WERI-Rb-1 (cell line): ENCODE measurements around the gene YTHDF1.

ENCODE experiments used
- DNase-seq: peaks from one replicate; pipeline ENCODE4 v3.0.0-alpha.2; 2020
- H3K27ac ChIP-seq: fragments of 250-450 bp; sonication (Bioruptor Pico); 2 replicates; pipeline ENCODE4 v1.5.1; 2020; ENCODE audit warnings: mild to moderate bottlenecking, moderate library complexity
- H3K27me3 ChIP-seq: fragments of 250-450 bp; sonication (Bioruptor Pico); 2 replicates; pipeline ENCODE4 v1.5.1; 2021; ENCODE audit warnings: mild to moderate bottlenecking, low read depth, moderate library complexity; ENCODE audit not compliant: insufficient read depth, severe bottlenecking
- H3K36me3 ChIP-seq: fragments of 250-450 bp; sonication (Bioruptor Pico); 2 replicates; pipeline ENCODE4 v1.5.1; 2020; ENCODE audit warnings: mild to moderate bottlenecking, moderate library complexity
- H3K4me3 ChIP-seq: 2 replicates; pipeline ENCODE4 v1.5.1; 2011; ENCODE audit warnings: low read depth, mild to moderate bottlenecking, control low read depth, low read length
- H3K9me3 ChIP-seq: fragments of 250-450 bp; sonication (Bioruptor Pico); 2 replicates; pipeline ENCODE4 v1.5.1; 2021; ENCODE audit warnings: mild to moderate bottlenecking, moderate library complexity; ENCODE audit not compliant: severe bottlenecking
- CTCF ChIP-seq: IDR thresholded peaks from 2 replicates; pipeline ENCODE4 v1.5.1; 2011; ENCODE audit warnings: low read depth, mild to moderate bottlenecking, control low read depth, inconsistent platforms, low read length

YTHDF1 gene

GRCh38 chr20:63181226-63181625 is 34.7 kb downstream of the YTHDF1 start:
- H3K9me3 ChIP-seq, result no peaks in the 10 kb centered on the region
- DNase-seq, result no peak
- TF ChIP-seq CTCF, result no peak
- no peaks in the 10 kb centered on the region for H3K27me3 ChIP-seq
- H3K4me3 ChIP-seq, result no peak overlapping the region
- H3K27ac ChIP-seq, result no peak overlapping the region
- peaks cover 21% of the 10 kb centered on the region for H3K36me3 ChIP-seq

DNA sequence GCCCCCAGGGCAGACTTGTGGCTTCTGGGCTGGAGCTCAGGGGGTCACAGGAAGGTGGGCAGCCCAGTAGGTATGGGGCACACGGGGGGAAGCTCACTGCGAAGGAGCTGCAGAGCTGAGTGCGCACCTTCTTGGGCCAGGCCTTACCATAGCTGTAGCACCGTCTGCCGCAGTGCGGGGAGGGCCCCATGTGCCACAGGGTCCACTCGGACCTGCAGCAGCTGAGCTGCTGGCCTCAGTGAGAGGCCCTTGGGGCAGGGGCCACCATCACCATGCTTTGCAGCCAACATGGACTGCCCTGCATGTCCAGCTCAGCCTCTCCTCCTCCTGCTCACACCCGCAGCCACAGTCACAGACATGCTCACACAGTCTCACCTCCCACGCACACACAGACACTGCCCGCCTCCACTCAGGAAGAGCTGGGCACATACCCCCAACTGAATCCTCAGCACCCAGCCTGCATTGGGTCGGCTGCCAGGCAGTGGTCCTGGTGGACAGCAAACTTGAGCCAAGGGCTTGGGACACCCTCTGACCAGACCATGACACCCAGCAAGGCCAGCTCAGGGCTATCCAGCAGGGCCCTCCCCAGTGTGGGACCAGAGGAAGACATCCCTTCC is 35.3 kb downstream of the YTHDF1 start:
- Histone ChIP-seq H3K36me3 (peaks cover 21% of the 10 kb centered on the region), H3K27ac (no peak overlapping the region), H3K4me3 (no peak overlapping the region), H3K9me3 (no peaks in the 10 kb centered on the region), H3K27me3 (no peaks in the 10 kb centered on the region)
- TF ChIP-seq CTCF, result no peak
- no peak for DNase-seq

- H3K36me3 ChIP-seq, result peaks cover 21% of the 10 kb centered on the region
- no peak for DNase-seq
- no peak overlapping the region for H3K4me3 ChIP-seq
- H3K27ac ChIP-seq, result no peak overlapping the region
- no peaks in the 10 kb centered on the region for H3K27me3 ChIP-seq
- TF ChIP-seq CTCF, result no peak
- no peaks in the 10 kb centered on the region for H3K9me3 ChIP-seq
These were observed 36.0 kb downstream of the YTHDF1 start for GRCh38 chr20:63179687-63180568.

DNA sequence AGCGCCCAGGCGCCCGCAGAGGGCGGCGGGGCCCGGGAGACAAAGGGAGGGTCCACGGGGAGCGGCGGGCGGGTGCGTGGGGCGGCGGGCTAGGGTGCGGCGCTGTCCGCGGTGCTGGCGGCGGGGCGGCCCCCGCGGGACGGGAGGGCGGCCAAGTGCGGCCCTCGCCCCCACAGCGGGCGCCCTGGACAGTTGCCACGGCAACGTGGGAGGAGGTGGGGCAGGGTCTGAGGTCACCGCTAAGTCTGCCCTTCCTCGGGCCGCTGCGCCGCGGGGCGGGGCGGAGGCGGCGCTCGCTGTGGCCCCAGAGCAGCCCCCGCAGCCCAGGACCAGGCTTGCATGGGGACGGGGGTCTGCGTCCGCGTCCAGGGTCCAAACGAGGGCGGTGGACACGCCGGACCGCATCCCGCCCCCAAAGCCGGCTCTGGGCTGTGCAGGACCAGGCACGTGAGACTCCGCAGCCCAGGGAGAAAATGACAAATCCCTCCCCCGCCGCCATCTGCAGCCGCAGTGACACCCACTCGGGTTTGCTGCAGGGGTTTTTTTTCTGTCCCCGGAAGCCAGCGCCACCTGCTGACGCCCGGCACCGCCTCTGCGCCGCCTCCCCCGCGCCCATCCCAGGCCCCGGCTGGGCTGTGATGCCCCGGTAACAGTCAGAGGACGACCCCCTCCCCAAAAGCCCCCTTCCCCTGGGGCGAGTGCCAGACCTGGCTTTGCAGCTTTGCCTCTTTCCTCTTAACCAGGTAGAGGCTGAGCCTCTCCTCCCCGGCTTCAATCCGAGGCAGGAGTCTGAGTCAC is 36.8 kb downstream of the YTHDF1 start:
- no peaks in the 10 kb centered on the region for H3K27me3 ChIP-seq
- DNase-seq, result peak; percentile 95
- peak overlapping the region; percentile 90 for H3K4me3 ChIP-seq
- no peaks in the 10 kb centered on the region for H3K9me3 ChIP-seq
- H3K27ac ChIP-seq, result peak overlapping the region; percentile 78
- peaks cover 21% of the 10 kb centered on the region for H3K36me3 ChIP-seq
- peak; percentile 76 for TF ChIP-seq CTCF

- Histone ChIP-seq H3K36me3 (peaks cover 21% of the 10 kb centered on the region), H3K4me3 (peak overlapping the region; percentile 90), H3K27me3 (no peaks in the 10 kb centered on the region), H3K27ac (peak overlapping the region; percentile 80), H3K9me3 (no peaks in the 10 kb centered on the region)
- TF ChIP-seq CTCF, result no peak
- no peak for DNase-seq
These were observed 37.5 kb downstream of the YTHDF1 start for GRCh38 chr20:63178446-63178820.
